Liver (tissue), 3 donors: ENCODE data around the gene GHITM.
"Not testable (repeated sequence)": the region's sequence is repeated elsewhere in the genome, so short reads cannot be mapped to it uniquely, and the experiment has no call there.

Source experiments
- RAD21 ChIP-seq, 2 donors: IDR thresholded peaks; 2 replicates each; pipeline ENCODE4 v1.6.1; 2016; ENCODE audit warnings: antibody characterized with exemption in 2 of 2, mild to moderate bottlenecking in 2 of 2
- TF ChIP-seq, protein P1 (sequence below): fragments of 150-350 bp; IDR thresholded peaks from 2 replicates; pipeline ENCODE4 v1.5.1; 2017; ENCODE audit warnings: improper control_type of control experiment, low read depth, low read length; ENCODE audit not compliant: missing input control
- donor health status: healthy.
- donor health status: healthy.

DNA sequence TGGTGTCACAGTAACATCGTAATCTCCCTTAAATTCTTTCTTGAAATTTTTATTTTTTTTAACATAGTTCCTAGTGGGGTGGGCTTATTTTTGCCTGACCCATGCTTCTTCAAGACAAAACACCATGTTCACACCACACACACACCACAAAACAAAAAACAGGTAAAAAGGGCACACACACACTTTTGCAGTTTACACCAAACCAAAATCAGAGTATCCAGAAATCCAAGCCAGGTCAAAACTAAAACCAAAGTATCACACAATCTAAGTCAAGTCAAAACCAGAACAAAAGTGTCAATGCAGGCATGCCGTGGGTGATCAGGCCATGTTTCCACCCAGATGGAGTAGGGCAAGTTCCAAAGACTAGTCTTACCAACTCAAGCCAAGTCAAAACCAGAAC is 31.9 kb downstream of the GHITM start:
- TF ChIP-seq, protein P1, sequence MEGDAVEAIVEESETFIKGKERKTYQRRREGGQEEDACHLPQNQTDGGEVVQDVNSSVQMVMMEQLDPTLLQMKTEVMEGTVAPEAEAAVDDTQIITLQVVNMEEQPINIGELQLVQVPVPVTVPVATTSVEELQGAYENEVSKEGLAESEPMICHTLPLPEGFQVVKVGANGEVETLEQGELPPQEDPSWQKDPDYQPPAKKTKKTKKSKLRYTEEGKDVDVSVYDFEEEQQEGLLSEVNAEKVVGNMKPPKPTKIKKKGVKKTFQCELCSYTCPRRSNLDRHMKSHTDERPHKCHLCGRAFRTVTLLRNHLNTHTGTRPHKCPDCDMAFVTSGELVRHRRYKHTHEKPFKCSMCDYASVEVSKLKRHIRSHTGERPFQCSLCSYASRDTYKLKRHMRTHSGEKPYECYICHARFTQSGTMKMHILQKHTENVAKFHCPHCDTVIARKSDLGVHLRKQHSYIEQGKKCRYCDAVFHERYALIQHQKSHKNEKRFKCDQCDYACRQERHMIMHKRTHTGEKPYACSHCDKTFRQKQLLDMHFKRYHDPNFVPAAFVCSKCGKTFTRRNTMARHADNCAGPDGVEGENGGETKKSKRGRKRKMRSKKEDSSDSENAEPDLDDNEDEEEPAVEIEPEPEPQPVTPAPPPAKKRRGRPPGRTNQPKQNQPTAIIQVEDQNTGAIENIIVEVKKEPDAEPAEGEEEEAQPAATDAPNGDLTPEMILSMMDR = not testable (repeated sequence)
- TF ChIP-seq RAD21 (IDR thresholded peaks at IDR 0.05) = not testable (repeated sequence)
